ENCODE measurements around the gene SLC5A3.
A peak's percentile ranks its signal among the peaks of the same experiment; 100 is the strongest.

The SLC5A3 gene

GRCh38 chr21:34073032-34073748 lies at the start of gene SLC5A3, which contains the start of gene MRPS6:
Gene SLC5A3, plus strand, starts transcription at chr21:34073578. Its CDS starts 21,621 bp downstream, at chr21:34095199.
Gene MRPS6, plus strand, starts transcription at chr21:34073578. Its CDS starts 123 bp downstream, at chr21:34073701.
- peak; percentile 82 for DNase-seq (ENCODE audit: low read depth)

- no peak for DNase-seq (ENCODE audit: low read depth)
Observed at GRCh38 chr21:34023691-34024373, 49.5 kb upstream of the SLC5A3 start.

GRCh38 chr21:34024374-34024693 lies 49.0 kb upstream of the SLC5A3 start:
- DNase-seq (ENCODE audit: low read depth), result no peak

GRCh38 chr21:34027721-34028461 lies 45.5 kb upstream of the SLC5A3 start:
- DNase-seq (ENCODE audit: low read depth), result no peak

GRCh38 chr21:34029743-34030528 lies 43.4 kb upstream of the SLC5A3 start:
- DNase-seq (ENCODE audit: low read depth), result peak; percentile 64

GRCh38 chr21:34031835-34032370 lies 41.5 kb upstream of the SLC5A3 start:
- DNase-seq (ENCODE audit: low read depth), result no peak

- no peak for DNase-seq (ENCODE audit: low read depth)
Observed at GRCh38 chr21:34034369-34035014, 38.9 kb upstream of the SLC5A3 start.

- DNase-seq (ENCODE audit: low read depth), result no peak
Observed at GRCh38 chr21:34035619-34036354, 37.6 kb upstream of the SLC5A3 start.

GRCh38 chr21:34037009-34037795 lies 36.2 kb upstream of the SLC5A3 start:
- no peak for DNase-seq (ENCODE audit: low read depth)

- no peak for DNase-seq (ENCODE audit: low read depth)
Observed at GRCh38 chr21:34039678-34040382, 33.5 kb upstream of the SLC5A3 start.

- no peak for DNase-seq (ENCODE audit: low read depth)
Observed at GRCh38 chr21:34042735-34043134, 30.6 kb upstream of the SLC5A3 start.

- DNase-seq (ENCODE audit: low read depth), result no peak
Observed at GRCh38 chr21:34043333-34043732, 30.0 kb upstream of the SLC5A3 start.

GRCh38 chr21:34046917-34047316 lies 26.5 kb upstream of the SLC5A3 start:
- no peak for DNase-seq (ENCODE audit: low read depth)

- DNase-seq (ENCODE audit: low read depth), result no peak
Observed at GRCh38 chr21:34047835-34048234, 25.5 kb upstream of the SLC5A3 start.

- DNase-seq (ENCODE audit: low read depth), result no peak
Observed at GRCh38 chr21:34052171-34052570, 21.2 kb upstream of the SLC5A3 start.

GRCh38 chr21:34054259-34054658 lies 19.1 kb upstream of the SLC5A3 start:
- no peak for DNase-seq (ENCODE audit: low read depth)

- DNase-seq (ENCODE audit: low read depth), result no peak
Observed at GRCh38 chr21:34055615-34056014, 17.8 kb upstream of the SLC5A3 start.

- DNase-seq (ENCODE audit: low read depth), result no peak
Observed at GRCh38 chr21:34061983-34062382, 11.4 kb upstream of the SLC5A3 start.

GRCh38 chr21:34065027-34065426 lies 8.4 kb upstream of the SLC5A3 start:
- DNase-seq (ENCODE audit: low read depth), result no peak

Data from fibroblast of gingiva (primary cell).